Activated CD8-positive, alpha-beta T cell treated with anti-CD3 and anti-CD28 coated beads for 36 hours (primary cell): ENCODE data around the gene CFAP410. TPM values are rescaled to one million over a fixed set of nuclear protein-coding genes. Genes with fewer than 3 reads are reported as not detected.
A peak's percentile ranks its signal among the peaks of the same experiment; 100 is the strongest.

Source experiments
- ATAC-seq: fragments of 200-7000 bp; cut with Tn5 transposase; one replicate; pipeline ENCODE4 v1.10.0; 2021; ENCODE audit warnings: mild to moderate bottlenecking, moderate library complexity
- CTCF ChIA-PET: fragments of 350-600 bp; sonication (Branson Sonifier 250); formaldehyde crosslinking; loops from one replicate; lab custom pipeline; 2021; ENCODE audit warnings: antibody characterized with exemption; lab: Charles Lee
- POLR2A ChIA-PET: fragments of 350-600 bp; sonication (Branson Sonifier 250); formaldehyde crosslinking; loops from one replicate; lab custom pipeline; 2021; ENCODE audit warnings: antibody characterized with exemption; lab: Charles Lee
- DNase-seq: peaks from one replicate; pipeline ENCODE4 v3.0.0-alpha.2; 2020
- H3K27ac Mint-ChIP-seq: one replicate; pipeline ENCODE4 v1.8.0; 2021; ENCODE audit warnings: mild to moderate bottlenecking, mixed read lengths
- H3K27me3 Mint-ChIP-seq: one replicate; pipeline ENCODE4 v1.8.0; 2021; ENCODE audit warnings: mixed read lengths
- H3K36me3 Mint-ChIP-seq: one replicate; pipeline ENCODE4 v1.8.0; 2021; ENCODE audit warnings: low read depth, mixed read lengths
- H3K4me1 Mint-ChIP-seq: one replicate; pipeline ENCODE4 v1.8.0; 2021; ENCODE audit warnings: low read depth, mixed read lengths
- H3K4me3 Mint-ChIP-seq: one replicate; pipeline ENCODE4 v1.8.0; 2021; ENCODE audit warnings: mild to moderate bottlenecking, moderate library complexity, mixed read lengths
- H3K9me3 Mint-ChIP-seq: one replicate; pipeline ENCODE4 v1.8.0; 2021; ENCODE audit warnings: mixed read lengths
- CTCF ChIP-seq: fragments of 200-600 bp; IDR thresholded peaks from one replicate; pipeline ENCODE4 v1.8.0; 2022; ENCODE audit warnings: antibody characterized with exemption, mild to moderate bottlenecking
- intact Hi-C: fragments of 100-400 bp; cut with micrococcal nuclease; formaldehyde crosslinking; loops from one replicate; pipeline ENCODE4 v1.10.0; 2022
- total RNA-seq, 2 experiments: library from RNA; stranded (reverse); gene quantifications; one replicate each; pipeline ENCODE4 v1.2.3, GENCODE V29; 2021

The CFAP410 gene
- total RNA-seq, 2 experiments from 2014 or later: 17.2 TPM

GRCh38 chr21:44318489-44319285, 20.5 kb downstream of the CFAP410 start:
- no peak for TF ChIP-seq CTCF
- no peaks in the 10 kb centered on the region for H3K9me3 Mint-ChIP-seq
- intact Hi-C loops: no loop called here
- ChIA-PET CTCF (interaction anchor here (1.4 kb wide), 1 partner anchor 14 kb away, joined by 3 read pairs; no protein-coding TSS in a partner anchor), POLR2A (interaction anchor here (2.1 kb wide), 1 partner anchor 13 kb away, joined by 5 read pairs; no protein-coding TSS in a partner anchor)
- no peaks in the 10 kb centered on the region for H3K27me3 Mint-ChIP-seq
- no peak for ATAC-seq
- H3K4me3 Mint-ChIP-seq: no peak overlapping the region
- peaks cover 3% of the 10 kb centered on the region for H3K36me3 Mint-ChIP-seq
- no peaks in the 10 kb centered on the region for H3K4me1 Mint-ChIP-seq
- no peak for DNase-seq
- no peak overlapping the region for H3K27ac Mint-ChIP-seq

- no peak for DNase-seq
- Mint-ChIP-seq H3K4me3 (no peak overlapping the region), H3K36me3 (peaks cover 3% of the 10 kb centered on the region), H3K9me3 (no peaks in the 10 kb centered on the region), H3K4me1 (no peaks in the 10 kb centered on the region), H3K27ac (no peak overlapping the region), H3K27me3 (no peaks in the 10 kb centered on the region)
- intact Hi-C loops: no loop called here
- ChIA-PET POLR2A (interaction anchor here (0.8 kb wide), 1 partner anchor 16 kb away, joined by 3 read pairs; no protein-coding TSS in a partner anchor), CTCF (no interaction called here)
- ATAC-seq: no peak
- TF ChIP-seq CTCF: no peak
Measured at GRCh38 chr21:44317871-44318270, 21.3 kb downstream of the CFAP410 start.

- Mint-ChIP-seq H3K4me3 (no peak overlapping the region), H3K27ac (no peak overlapping the region), H3K4me1 (no peaks in the 10 kb centered on the region), H3K27me3 (no peaks in the 10 kb centered on the region), H3K36me3 (peaks cover 3% of the 10 kb centered on the region), H3K9me3 (no peaks in the 10 kb centered on the region)
- DNase-seq: no peak
- TF ChIP-seq CTCF: no peak
- CTCF ChIA-PET: no interaction called here
- ATAC-seq: no peak
- POLR2A ChIA-PET: interaction anchor here (0.8 kb wide), 1 partner anchor 15 kb away, joined by 3 read pairs; no protein-coding TSS in a partner anchor
- intact Hi-C loops: no loop called here
Measured at GRCh38 chr21:44317241-44317782, 21.9 kb downstream of the CFAP410 start.

- peaks cover 3% of the 10 kb centered on the region for H3K36me3 Mint-ChIP-seq
- intact Hi-C loops: no loop called here
- no peaks in the 10 kb centered on the region for H3K9me3 Mint-ChIP-seq
- ChIA-PET POLR2A (interaction anchor here (1.8 to 2.0 kb wide), 2 partner anchors 12 to 17 kb away, joined by 4 to 11 read pairs; no protein-coding TSS in a partner anchor), CTCF (no interaction called here)
- peak overlapping the region; percentile 25 for H3K27ac Mint-ChIP-seq
- H3K4me1 Mint-ChIP-seq: no peaks in the 10 kb centered on the region
- H3K4me3 Mint-ChIP-seq: no peak overlapping the region
- ATAC-seq: no peak
- no peaks in the 10 kb centered on the region for H3K27me3 Mint-ChIP-seq
- TF ChIP-seq CTCF: no peak
- no peak for DNase-seq
Measured at GRCh38 chr21:44316277-44316900, 22.8 kb downstream of the CFAP410 start.
